Nephron (organoid): ENCODE measurements around the gene GFY.

Experiments
- H3K27ac Mint-ChIP-seq, 3 experiments: 2 replicates each; pipeline ENCODE4 v1.8.0; 2020; ENCODE audit warnings: mixed read lengths in 3 of 3, mild to moderate bottlenecking in 2 of 3, moderate library complexity in 1 of 3
- H3K27me3 Mint-ChIP-seq: 2 replicates; pipeline ENCODE4 v1.8.0; 2021; ENCODE audit warnings: low read depth, mild to moderate bottlenecking, moderate library complexity, mixed read lengths
- H3K36me3 Mint-ChIP-seq: 2 replicates; pipeline ENCODE4 v1.8.0; 2020; ENCODE audit warnings: low read depth, mixed read lengths
- H3K4me1 Mint-ChIP-seq: 2 replicates; pipeline ENCODE4 v1.8.0; 2020; ENCODE audit warnings: mixed read lengths
- H3K4me3 Mint-ChIP-seq, 3 experiments: 2 replicates each; pipeline ENCODE4 v1.8.0; 2020; ENCODE audit warnings: mild to moderate bottlenecking in 3 of 3, mixed read lengths in 3 of 3, moderate library complexity in 2 of 3
- H3K9me3 Mint-ChIP-seq: 2 replicates; pipeline ENCODE4 v1.8.0; 2020; ENCODE audit warnings: mixed read lengths
- CTCF ChIP-seq, 3 experiments: fragments of 200-600 bp; sonication (generic); IDR thresholded peaks; one replicate each; pipeline ENCODE4 v1.5.0; 2021; ENCODE audit warnings: antibody characterized with exemption in 3 of 3; ENCODE audit not compliant: unreplicated experiment in 3 of 3

Gene GFY

GRCh38 chr19:49425178-49425577, at the start of gene GFY:
TSS of gene GFY (plus strand) at chr19:49425388. CDS start at chr19:49426431, 1,043 bp downstream.
- Mint-ChIP-seq H3K4me3 (peak within 1 kb of the TSS in 1 of 3 experiments; percentile 7), H3K36me3 (no peaks in the 10 kb centered on the region), H3K9me3 (peaks cover 7% of the 10 kb centered on the region), H3K4me1 (peaks cover 46% of the 10 kb centered on the region), H3K27me3 (peaks cover 100% of the 10 kb centered on the region), H3K27ac (no peak within 1 kb of the TSS)
- no peak for TF ChIP-seq CTCF (IDR thresholded peaks at IDR 0.05; ENCODE audit: unreplicated experiment in 3 of 3)

- TF ChIP-seq CTCF (IDR thresholded peaks at IDR 0.05; ENCODE audit: unreplicated experiment in 3 of 3), result no peak
- Mint-ChIP-seq H3K27ac (peak overlapping the region in 2 of 3 experiments; percentile 7 to 25), H3K36me3 (peaks cover 3% of the 10 kb centered on the region)
These were observed 46.7 kb upstream of the GFY start for GRCh38 chr19:49378512-49378911.

GRCh38 chr19:49380391-49380790, 44.8 kb upstream of the GFY start:
- Mint-ChIP-seq H3K4me1 (peaks cover 4% of the 10 kb centered on the region), H3K4me3 (no peak overlapping the region), H3K27ac (no peak overlapping the region), H3K27me3 (peaks cover 14% of the 10 kb centered on the region), H3K9me3 (peaks cover 18% of the 10 kb centered on the region), H3K36me3 (peaks cover 3% of the 10 kb centered on the region)
- no peak for TF ChIP-seq CTCF (IDR thresholded peaks at IDR 0.05; ENCODE audit: unreplicated experiment in 3 of 3)

More at GRCh38 chr19:49378512-49378911, 46.7 kb upstream of the GFY start:
- Mint-ChIP-seq H3K4me3 (no peak overlapping the region), H3K27me3 (peaks cover 11% of the 10 kb centered on the region), H3K9me3 (peaks cover 15% of the 10 kb centered on the region), H3K4me1 (peaks cover 4% of the 10 kb centered on the region)

- Mint-ChIP-seq H3K36me3 (peaks cover 3% of the 10 kb centered on the region), H3K27me3 (peaks cover 3% of the 10 kb centered on the region)
- no peak for TF ChIP-seq CTCF (IDR thresholded peaks at IDR 0.05; ENCODE audit: unreplicated experiment in 3 of 3)
These were observed 42.5 kb upstream of the GFY start for GRCh38 chr19:49382639-49383038.

GRCh38 chr19:49383599-49383998, 41.6 kb upstream of the GFY start:
- H3K36me3 Mint-ChIP-seq, result peaks cover 3% of the 10 kb centered on the region
- TF ChIP-seq CTCF (IDR thresholded peaks at IDR 0.05; ENCODE audit: unreplicated experiment in 3 of 3), result no peak
- no peak overlapping the region for H3K27ac Mint-ChIP-seq
- H3K9me3 Mint-ChIP-seq, result peaks cover 16% of the 10 kb centered on the region
- H3K27me3 Mint-ChIP-seq, result peaks cover 4% of the 10 kb centered on the region
- H3K4me1 Mint-ChIP-seq, result peaks cover 2% of the 10 kb centered on the region
- no peak overlapping the region for H3K4me3 Mint-ChIP-seq

More at GRCh38 chr19:49382639-49383038, 42.5 kb upstream of the GFY start:
- Mint-ChIP-seq H3K4me3 (no peak overlapping the region), H3K9me3 (peaks cover 16% of the 10 kb centered on the region), H3K27ac (no peak overlapping the region), H3K4me1 (peaks cover 4% of the 10 kb centered on the region)

- Mint-ChIP-seq H3K4me3 (no peak within 1 kb of the TSS), H3K27ac (no peak within 1 kb of the TSS), H3K36me3 (no peaks in the 10 kb centered on the region), H3K4me1 (peaks cover 6% of the 10 kb centered on the region), H3K27me3 (peaks cover 19% of the 10 kb centered on the region), H3K9me3 (peaks cover 5% of the 10 kb centered on the region)
- no peak for TF ChIP-seq CTCF (IDR thresholded peaks at IDR 0.05; ENCODE audit: unreplicated experiment in 3 of 3)
These were observed 37.2 kb upstream of the GFY start, which contains the start of gene KASH5 for GRCh38 chr19:49387936-49388372. TSS of gene KASH5 (plus strand) at chr19:49388249. CDS start at chr19:49390884, 2,635 bp downstream.
